ENCODE data around the gene TCEANC2. TPM values are rescaled to one million over a fixed set of nuclear protein-coding genes. Genes with fewer than 3 reads are reported as not detected.

Gene TCEANC2
- total RNA-seq (2022; extraction: Qiagen RNA extraction) = 1.8 to 2.4 TPM (median 2.1 TPM) in 5 replicates

DNA sequence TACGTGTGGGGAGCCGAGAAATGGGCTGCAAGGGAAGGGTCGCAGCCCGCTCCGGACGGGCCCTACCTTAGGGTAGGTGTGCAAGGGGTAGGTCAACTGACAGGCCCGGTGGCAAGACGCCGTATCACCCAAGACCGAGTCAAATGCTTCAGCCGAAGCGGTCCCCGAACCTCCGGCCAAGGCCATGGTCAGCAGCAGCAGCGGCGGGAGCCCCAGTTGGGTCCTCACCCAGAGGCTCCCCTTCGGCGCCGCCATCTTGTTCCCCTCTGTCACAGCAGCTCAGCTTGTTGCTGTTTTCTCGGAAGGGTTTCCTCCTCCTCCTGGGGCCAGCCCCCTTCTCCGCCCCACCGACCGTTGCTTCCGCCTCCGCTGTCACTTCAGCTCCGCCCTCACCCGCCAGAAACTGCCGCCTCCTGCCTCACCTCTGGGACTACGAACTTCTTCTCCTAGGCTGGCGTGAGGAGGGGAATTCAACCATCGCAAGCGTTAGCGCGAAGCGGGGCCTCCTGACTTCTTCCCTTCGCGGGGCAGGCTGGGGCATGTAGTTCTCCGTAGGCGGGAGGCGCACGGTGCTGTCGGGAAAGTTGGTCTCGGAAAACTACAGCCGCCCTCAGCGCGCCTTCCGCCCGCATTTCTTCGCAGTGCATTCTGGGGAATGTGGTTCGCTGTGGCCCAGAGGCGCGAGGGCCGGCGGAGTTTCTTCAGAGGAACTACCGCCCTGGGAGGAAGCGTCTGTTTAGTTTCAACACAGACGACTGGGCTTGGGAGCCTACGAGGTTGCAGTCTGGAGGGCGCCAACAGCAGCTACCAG lies at the start of gene TCEANC2, which contains the start of gene TMEM59:
Gene TCEANC2, plus strand, starts transcription at position 675 of the 811 bp plus-strand sequence. CDS start 815 bp downstream, outside the sequence.
Gene TMEM59, minus strand, starts transcription at position 271 of the 811 bp plus-strand sequence. Its CDS starts 16 bp downstream, at position 255.

DNA sequence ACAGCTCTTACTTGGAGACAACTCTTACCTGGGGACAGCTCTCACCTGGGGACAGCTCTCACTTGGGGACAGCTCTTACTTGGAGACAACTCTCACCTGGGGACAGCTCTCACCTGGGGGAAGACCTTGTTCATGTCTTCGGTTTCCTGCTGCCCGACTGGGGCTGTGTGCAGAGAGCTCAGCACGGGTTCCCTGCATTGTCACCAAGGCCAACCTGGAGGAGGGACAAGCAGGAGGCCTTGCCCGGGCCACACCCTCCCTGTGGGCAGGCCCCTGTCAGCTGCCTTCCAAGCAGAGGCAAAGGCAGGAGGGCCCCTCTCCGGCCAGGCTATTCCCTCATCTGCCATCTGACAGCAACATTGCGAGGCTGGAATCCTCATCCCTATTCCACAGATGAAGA lies 35.4 kb upstream of the TCEANC2 start, which contains the start of gene LDLRAD1:
Gene LDLRAD1, minus strand, starts transcription at position 208 of the 400 bp plus-strand sequence. Its CDS starts 74 bp downstream, at position 134.

DNA sequence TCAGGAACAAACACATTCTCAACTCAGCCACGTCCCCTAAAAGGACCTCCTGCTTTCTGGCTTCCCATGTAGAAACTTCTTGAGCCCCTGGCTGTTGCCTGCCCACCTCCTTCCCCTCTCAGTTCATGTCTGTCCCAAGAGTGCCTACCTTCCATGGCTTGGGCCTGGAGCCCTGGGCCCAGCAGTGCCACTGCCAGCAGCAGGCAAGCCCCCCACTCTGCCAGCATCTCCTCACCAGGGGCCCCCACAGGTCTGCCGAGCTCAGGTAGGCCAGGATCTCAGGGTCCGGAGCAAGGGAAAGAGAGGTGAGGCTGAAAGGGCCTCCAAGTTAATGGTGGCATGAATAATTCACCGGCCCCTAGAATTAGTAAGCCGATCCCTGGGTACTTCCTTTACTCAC lies 99.3 kb downstream of the TCEANC2 start, which contains the start of gene CDCP2:
Gene CDCP2, minus strand, starts transcription at position 305 of the 400 bp plus-strand sequence. Its CDS starts 78 bp downstream, at position 227.

Other genes starting within 250 kb of the TCEANC2 start
- gene NDC1, start 215.3 kb upstream of the TCEANC2 start, total RNA-seq (2022; extraction: Qiagen RNA extraction) = 20.8 to 25.0 TPM (median 23.6 TPM) in 5 replicates
- gene YIPF1, start 163.8 kb upstream of the TCEANC2 start, total RNA-seq (2022; extraction: Qiagen RNA extraction) = 11.2 to 14.5 TPM (median 12.3 TPM) in 5 replicates
- not detected in 5 replicates for gene DIO1, start 159.4 kb upstream of the TCEANC2 start, total RNA-seq (2022; extraction: Qiagen RNA extraction)
- 26.2 to 42.2 TPM (median 28.2 TPM) in 5 replicates for gene IFT25, start 107.9 kb upstream of the TCEANC2 start, total RNA-seq (2022; extraction: Qiagen RNA extraction)
- 27.0 to 31.7 TPM (median 29.3 TPM) in 5 replicates for gene LRRC42, start 107.3 kb upstream of the TCEANC2 start, total RNA-seq (2022; extraction: Qiagen RNA extraction)
- gene LDLRAD1, start 35.4 kb upstream of the TCEANC2 start, total RNA-seq (2022; extraction: Qiagen RNA extraction) = not detected in 5 replicates
- 112 to 135 TPM (median 122 TPM) in 5 replicates for gene TMEM59, start 404 bp upstream of the TCEANC2 start, total RNA-seq (2022; extraction: Qiagen RNA extraction)
- 0.05 TPM in 1 of 5 replicates, not detected in the others for gene CDCP2, start 99.4 kb downstream of the TCEANC2 start, total RNA-seq (2022; extraction: Qiagen RNA extraction)
- 2.2 to 3.7 TPM (median 3.4 TPM) in 5 replicates for gene CYB5RL, start 146.4 kb downstream of the TCEANC2 start, total RNA-seq (2022; extraction: Qiagen RNA extraction)
- gene MRPL37, start 146.6 kb downstream of the TCEANC2 start, total RNA-seq (2022; extraction: Qiagen RNA extraction) = 84.1 to 97.0 TPM (median 96.1 TPM) in 5 replicates

Measured in A549 treated with Mapracorat at 1 μM for 4 hours (cell line).